H1 (cell line): Measurements from ENCODE around the gene SPOCK1. TPM values are rescaled to one million over a fixed set of nuclear protein-coding genes. Genes with fewer than 3 reads are reported as not detected.

Experiments used
- SP1 ChIP-seq: IDR thresholded peaks from 2 replicates; pipeline ENCODE4 v1.6.1; 2011; ENCODE audit warnings: low read depth, low read length
- polyA plus RNA-seq, 7 experiments: library from polyadenylated mRNA; depleted of rRNA in 3 of 7; stranded (reverse) in 5 of 7; unstranded in 2 of 7; fragments of >200 nt in 5 of 7; fragments of 200-250 nt in 2 of 7; gene quantifications; 1 replicate in 5 of 7; 2 replicates in 1 of 7; 4 replicates in 1 of 7; pipeline versions ENCODE4 v1.2.1 to v1.2.3, GENCODE V29; 2011 to 2013; ENCODE audit warnings: missing spikeins in 2 of 7, mixed read lengths in 2 of 7
- total RNA-seq: library from RNA; stranded (reverse); fragmentation: NEBNext Ultra II Directional; extraction: Animal tissue kit (Norgen Biotek cat#: 25700); gene quantifications from 2 replicates; pipeline ENCODE4 v1.2.1, GENCODE V29; 2021
- TF ChIP-seq, protein P1 (sequence below): fragments of 300-600 bp; sonication (generic); IDR thresholded peaks from 2 replicates; pipeline ENCODE4 v1.7.1; 2012; ENCODE audit warnings: low read length, moderate library complexity, mild to moderate bottlenecking, inconsistent platforms; ENCODE audit not compliant: insufficient replicate concordance

SPOCK1 gene
- total and polyA plus RNA-seq, 2 of the 8 experiments (the other 6 are each of a cell fraction or from before 2014, with no cell fraction given), result 6.9 to 18.1 TPM

DNA sequence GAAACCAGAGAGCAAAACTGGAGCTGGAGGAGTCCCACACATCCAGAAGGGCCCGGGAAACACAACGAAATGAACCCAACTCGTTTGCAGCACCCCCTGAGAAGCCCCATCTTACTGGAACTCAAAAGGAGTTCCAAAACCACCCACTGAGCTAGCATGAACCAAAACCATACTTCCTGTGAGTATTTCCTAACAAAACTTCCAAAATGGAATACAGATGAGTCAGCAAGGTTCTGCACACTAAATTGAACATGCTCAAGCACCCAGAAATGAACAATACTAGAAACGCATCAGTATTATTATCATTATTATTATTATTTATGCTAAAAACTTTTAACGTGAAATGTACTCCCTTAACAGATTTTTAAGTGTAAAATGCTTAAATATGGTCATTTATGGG, 8.0 kb upstream of the SPOCK1 start (continued):
- TF ChIP-seq, protein P1, sequence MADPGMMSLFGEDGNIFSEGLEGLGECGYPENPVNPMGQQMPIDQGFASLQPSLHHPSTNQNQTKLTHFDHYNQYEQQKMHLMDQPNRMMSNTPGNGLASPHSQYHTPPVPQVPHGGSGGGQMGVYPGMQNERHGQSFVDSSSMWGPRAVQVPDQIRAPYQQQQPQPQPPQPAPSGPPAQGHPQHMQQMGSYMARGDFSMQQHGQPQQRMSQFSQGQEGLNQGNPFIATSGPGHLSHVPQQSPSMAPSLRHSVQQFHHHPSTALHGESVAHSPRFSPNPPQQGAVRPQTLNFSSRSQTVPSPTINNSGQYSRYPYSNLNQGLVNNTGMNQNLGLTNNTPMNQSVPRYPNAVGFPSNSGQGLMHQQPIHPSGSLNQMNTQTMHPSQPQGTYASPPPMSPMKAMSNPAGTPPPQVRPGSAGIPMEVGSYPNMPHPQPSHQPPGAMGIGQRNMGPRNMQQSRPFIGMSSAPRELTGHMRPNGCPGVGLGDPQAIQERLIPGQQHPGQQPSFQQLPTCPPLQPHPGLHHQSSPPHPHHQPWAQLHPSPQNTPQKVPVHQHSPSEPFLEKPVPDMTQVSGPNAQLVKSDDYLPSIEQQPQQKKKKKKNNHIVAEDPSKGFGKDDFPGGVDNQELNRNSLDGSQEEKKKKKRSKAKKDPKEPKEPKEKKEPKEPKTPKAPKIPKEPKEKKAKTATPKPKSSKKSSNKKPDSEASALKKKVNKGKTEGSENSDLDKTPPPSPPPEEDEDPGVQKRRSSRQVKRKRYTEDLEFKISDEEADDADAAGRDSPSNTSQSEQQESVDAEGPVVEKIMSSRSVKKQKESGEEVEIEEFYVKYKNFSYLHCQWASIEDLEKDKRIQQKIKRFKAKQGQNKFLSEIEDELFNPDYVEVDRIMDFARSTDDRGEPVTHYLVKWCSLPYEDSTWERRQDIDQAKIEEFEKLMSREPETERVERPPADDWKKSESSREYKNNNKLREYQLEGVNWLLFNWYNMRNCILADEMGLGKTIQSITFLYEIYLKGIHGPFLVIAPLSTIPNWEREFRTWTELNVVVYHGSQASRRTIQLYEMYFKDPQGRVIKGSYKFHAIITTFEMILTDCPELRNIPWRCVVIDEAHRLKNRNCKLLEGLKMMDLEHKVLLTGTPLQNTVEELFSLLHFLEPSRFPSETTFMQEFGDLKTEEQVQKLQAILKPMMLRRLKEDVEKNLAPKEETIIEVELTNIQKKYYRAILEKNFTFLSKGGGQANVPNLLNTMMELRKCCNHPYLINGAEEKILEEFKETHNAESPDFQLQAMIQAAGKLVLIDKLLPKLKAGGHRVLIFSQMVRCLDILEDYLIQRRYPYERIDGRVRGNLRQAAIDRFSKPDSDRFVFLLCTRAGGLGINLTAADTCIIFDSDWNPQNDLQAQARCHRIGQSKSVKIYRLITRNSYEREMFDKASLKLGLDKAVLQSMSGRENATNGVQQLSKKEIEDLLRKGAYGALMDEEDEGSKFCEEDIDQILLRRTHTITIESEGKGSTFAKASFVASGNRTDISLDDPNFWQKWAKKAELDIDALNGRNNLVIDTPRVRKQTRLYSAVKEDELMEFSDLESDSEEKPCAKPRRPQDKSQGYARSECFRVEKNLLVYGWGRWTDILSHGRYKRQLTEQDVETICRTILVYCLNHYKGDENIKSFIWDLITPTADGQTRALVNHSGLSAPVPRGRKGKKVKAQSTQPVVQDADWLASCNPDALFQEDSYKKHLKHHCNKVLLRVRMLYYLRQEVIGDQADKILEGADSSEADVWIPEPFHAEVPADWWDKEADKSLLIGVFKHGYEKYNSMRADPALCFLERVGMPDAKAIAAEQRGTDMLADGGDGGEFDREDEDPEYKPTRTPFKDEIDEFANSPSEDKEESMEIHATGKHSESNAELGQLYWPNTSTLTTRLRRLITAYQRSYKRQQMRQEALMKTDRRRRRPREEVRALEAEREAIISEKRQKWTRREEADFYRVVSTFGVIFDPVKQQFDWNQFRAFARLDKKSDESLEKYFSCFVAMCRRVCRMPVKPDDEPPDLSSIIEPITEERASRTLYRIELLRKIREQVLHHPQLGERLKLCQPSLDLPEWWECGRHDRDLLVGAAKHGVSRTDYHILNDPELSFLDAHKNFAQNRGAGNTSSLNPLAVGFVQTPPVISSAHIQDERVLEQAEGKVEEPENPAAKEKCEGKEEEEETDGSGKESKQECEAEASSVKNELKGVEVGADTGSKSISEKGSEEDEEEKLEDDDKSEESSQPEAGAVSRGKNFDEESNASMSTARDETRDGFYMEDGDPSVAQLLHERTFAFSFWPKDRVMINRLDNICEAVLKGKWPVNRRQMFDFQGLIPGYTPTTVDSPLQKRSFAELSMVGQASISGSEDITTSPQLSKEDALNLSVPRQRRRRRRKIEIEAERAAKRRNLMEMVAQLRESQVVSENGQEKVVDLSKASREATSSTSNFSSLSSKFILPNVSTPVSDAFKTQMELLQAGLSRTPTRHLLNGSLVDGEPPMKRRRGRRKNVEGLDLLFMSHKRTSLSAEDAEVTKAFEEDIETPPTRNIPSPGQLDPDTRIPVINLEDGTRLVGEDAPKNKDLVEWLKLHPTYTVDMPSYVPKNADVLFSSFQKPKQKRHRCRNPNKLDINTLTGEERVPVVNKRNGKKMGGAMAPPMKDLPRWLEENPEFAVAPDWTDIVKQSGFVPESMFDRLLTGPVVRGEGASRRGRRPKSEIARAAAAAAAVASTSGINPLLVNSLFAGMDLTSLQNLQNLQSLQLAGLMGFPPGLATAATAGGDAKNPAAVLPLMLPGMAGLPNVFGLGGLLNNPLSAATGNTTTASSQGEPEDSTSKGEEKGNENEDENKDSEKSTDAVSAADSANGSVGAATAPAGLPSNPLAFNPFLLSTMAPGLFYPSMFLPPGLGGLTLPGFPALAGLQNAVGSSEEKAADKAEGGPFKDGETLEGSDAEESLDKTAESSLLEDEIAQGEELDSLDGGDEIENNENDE, result no peak
- TF ChIP-seq SP1, result no peak
